ENCODE results near the gene GPNMB.

DNA sequence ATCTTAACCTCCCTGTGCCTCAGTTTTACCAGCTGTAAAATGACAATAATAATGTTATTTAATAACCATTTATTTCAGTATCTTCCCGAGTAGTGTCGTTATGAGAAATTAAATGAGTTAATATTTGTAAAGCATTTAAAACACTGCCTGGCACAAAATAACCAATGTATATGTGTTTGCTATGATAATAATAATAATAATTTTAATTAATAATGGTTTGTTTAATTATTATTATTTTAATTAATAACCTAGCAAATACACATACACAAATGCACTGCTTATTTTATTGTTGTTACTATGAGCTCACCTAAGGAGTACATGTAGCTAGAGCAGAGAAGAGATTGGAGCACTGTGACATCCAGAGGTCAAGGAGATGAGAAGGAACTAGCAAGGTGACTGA lies 18.2 kb upstream of the GPNMB start:
- TF ChIP-seq, protein P1, sequence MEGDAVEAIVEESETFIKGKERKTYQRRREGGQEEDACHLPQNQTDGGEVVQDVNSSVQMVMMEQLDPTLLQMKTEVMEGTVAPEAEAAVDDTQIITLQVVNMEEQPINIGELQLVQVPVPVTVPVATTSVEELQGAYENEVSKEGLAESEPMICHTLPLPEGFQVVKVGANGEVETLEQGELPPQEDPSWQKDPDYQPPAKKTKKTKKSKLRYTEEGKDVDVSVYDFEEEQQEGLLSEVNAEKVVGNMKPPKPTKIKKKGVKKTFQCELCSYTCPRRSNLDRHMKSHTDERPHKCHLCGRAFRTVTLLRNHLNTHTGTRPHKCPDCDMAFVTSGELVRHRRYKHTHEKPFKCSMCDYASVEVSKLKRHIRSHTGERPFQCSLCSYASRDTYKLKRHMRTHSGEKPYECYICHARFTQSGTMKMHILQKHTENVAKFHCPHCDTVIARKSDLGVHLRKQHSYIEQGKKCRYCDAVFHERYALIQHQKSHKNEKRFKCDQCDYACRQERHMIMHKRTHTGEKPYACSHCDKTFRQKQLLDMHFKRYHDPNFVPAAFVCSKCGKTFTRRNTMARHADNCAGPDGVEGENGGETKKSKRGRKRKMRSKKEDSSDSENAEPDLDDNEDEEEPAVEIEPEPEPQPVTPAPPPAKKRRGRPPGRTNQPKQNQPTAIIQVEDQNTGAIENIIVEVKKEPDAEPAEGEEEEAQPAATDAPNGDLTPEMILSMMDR (IDR thresholded peaks at IDR 0.05) = no peak
- no peak for TF ChIP-seq POLR2A (IDR thresholded peaks at IDR 0.05)

Measured in heart left ventricle (tissue), 13 donors.